Tibial artery (tissue), 4 donors: ENCODE data around the gene RNF11.

Source experiments
- DNase-seq, 2 donors: peaks; one replicate each; pipeline ENCODE4 v3.0.0-alpha.2; 2019
- H3K27ac ChIP-seq, 2 donors: fragments of 200-600 bp; sonication (generic) in 1 of 2; 1 replicate in 1 of 2; 2 replicates in 1 of 2; pipeline ENCODE4 v1.5.1; 2018 to 2019; ENCODE audit warnings: mild to moderate bottlenecking in 1 of 2
- H3K27me3 ChIP-seq, 2 donors: fragments of 200-600 bp; sonication (generic) in 1 of 2; one replicate each; pipeline versions ENCODE4 v1.5.1 to v1.6.0; 2016 to 2019
- H3K36me3 ChIP-seq, 3 donors: fragments of 200-600 bp; sonication (generic) in 2 of 3; one replicate each; pipeline ENCODE4 v1.5.1; 2016 to 2019; ENCODE audit warnings: mild to moderate bottlenecking in 2 of 3
- H3K4me1 ChIP-seq, 4 donors: fragments of 200-600 bp; sonication (generic) in 2 of 4; 1 replicate in 3 of 4; 2 replicates in 1 of 4; pipeline ENCODE4 v1.5.1; 2016 to 2019
- H3K4me3 ChIP-seq, 2 donors: fragments of 200-600 bp; sonication (generic) in 1 of 2; 1 replicate in 1 of 2; 2 replicates in 1 of 2; pipeline ENCODE4 v1.5.1; 2018 to 2019; ENCODE audit warnings: mild to moderate bottlenecking in 2 of 2
- H3K9me3 ChIP-seq, 3 donors: fragments of 200-600 bp; sonication (generic) in 1 of 3; one replicate each; pipeline ENCODE4 v1.5.1; 2016 to 2019
- intact Hi-C: fragments of 100-400 bp; cut with DNase I; formaldehyde crosslinking; loops from one replicate; pipeline ENCODE4 v1.15.0; 2023; ENCODE audit warnings: low total_unique reads
- TF ChIP-seq, protein P1 (sequence below), 2 experiments: fragments of 200-600 bp in 1 of 2; fragments of 450-650 bp in 1 of 2; IDR thresholded peaks; one replicate each; pipeline ENCODE4 v1.5.1; 2017 to 2019; ENCODE audit warnings: antibody characterized with exemption in 2 of 2, mild to moderate bottlenecking in 1 of 2, moderate library complexity in 1 of 2

RNF11 gene

DNA sequence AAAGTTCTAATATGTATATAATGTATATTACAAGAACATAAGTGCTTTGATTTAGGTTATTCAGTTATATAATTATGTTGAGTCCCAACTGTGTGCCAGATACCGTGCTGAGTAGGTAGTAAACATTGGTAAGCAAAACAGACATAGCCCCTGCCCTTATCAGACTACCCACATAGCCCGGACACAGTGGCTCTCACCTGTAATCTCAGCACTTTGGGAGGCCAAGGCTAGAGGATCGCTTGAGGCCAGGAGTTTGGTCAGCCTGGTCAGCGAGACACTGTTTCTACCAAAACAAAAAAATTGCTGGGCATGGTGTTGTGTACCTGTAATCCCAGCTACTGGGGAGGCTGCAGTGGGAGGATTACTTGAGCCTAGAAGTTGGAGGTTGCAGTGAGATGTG is 30.7 kb downstream of the RNF11 start:
- intact Hi-C loops, result no loop called here
- H3K27me3 ChIP-seq, result no peaks in the 10 kb centered on the region
- H3K36me3 ChIP-seq, result peaks cover 0 to 7% (median 0%) of the 10 kb centered on the region in 3 donors
- TF ChIP-seq, protein P1, sequence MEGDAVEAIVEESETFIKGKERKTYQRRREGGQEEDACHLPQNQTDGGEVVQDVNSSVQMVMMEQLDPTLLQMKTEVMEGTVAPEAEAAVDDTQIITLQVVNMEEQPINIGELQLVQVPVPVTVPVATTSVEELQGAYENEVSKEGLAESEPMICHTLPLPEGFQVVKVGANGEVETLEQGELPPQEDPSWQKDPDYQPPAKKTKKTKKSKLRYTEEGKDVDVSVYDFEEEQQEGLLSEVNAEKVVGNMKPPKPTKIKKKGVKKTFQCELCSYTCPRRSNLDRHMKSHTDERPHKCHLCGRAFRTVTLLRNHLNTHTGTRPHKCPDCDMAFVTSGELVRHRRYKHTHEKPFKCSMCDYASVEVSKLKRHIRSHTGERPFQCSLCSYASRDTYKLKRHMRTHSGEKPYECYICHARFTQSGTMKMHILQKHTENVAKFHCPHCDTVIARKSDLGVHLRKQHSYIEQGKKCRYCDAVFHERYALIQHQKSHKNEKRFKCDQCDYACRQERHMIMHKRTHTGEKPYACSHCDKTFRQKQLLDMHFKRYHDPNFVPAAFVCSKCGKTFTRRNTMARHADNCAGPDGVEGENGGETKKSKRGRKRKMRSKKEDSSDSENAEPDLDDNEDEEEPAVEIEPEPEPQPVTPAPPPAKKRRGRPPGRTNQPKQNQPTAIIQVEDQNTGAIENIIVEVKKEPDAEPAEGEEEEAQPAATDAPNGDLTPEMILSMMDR (IDR thresholded peaks at IDR 0.05), result no peak
- no peak for DNase-seq
- H3K4me3 ChIP-seq, result no peak overlapping the region
- peak overlapping the region in 1 of 2 donors; percentile 10 for H3K27ac ChIP-seq
- H3K4me1 ChIP-seq, result peaks cover 0 to 100% (median 67%) of the 10 kb centered on the region in 4 donors
- H3K9me3 ChIP-seq, result no peaks in the 10 kb centered on the region

DNA sequence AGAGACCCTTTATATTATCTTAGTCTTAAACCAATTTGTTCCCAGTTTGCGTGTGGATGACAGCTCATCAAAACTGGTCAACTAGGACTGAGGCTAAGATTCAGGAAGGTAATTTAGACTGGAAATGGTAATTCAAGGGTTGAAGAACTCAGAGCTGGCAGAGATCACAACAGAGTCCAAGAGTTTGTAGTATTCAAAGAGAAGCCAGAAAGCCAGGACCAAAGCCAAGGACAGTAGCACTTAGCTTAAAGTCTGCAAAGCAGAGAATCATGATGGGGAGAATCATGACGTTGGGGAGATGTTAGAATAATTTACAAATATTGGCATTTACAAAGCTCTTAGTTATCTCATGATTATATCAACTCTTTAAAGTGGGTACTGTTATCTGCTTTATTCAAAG is 32.6 kb downstream of the RNF11 start:
- H3K27ac ChIP-seq, result peak overlapping the region in 1 of 2 donors; percentile 39
- TF ChIP-seq, protein P1 (IDR thresholded peaks at IDR 0.05), result no peak

DNA sequence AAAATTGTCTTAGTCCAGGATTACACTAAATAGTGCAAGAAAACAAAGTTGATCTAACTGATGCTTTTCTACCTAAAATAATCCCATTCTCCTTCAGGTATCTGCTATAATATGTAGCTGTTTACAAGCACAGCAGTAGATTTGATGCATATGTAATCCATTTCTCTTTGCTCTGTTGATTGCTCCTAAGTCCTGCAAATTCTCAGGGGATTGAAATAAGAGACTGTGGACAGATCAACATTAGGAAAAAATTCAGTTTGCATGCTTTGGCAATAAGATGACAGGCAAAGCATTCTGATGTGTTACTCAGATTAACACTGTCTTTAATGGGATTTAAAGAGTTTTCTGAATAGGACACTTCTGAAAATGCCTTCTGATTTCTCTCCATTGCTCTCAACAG is 34.7 kb downstream of the RNF11 start:
- no peak overlapping the region for H3K4me3 ChIP-seq
- peak overlapping the region; percentile 11 to 39 for H3K27ac ChIP-seq
- H3K9me3 ChIP-seq, result no peaks in the 10 kb centered on the region
- intact Hi-C loops, result no loop called here
- no peak for DNase-seq
- peaks cover 0 to 71% (median 39%) of the 10 kb centered on the region in 4 donors for H3K4me1 ChIP-seq
- no peaks in the 10 kb centered on the region for H3K27me3 ChIP-seq
- TF ChIP-seq, protein P1 (IDR thresholded peaks at IDR 0.05), result no peak
- H3K36me3 ChIP-seq, result peaks cover 0 to 12% (median 0%) of the 10 kb centered on the region in 3 donors

More for the DNA sequence above, 32.6 kb downstream of the RNF11 start:
- Histone ChIP-seq H3K27me3 (no peaks in the 10 kb centered on the region), H3K4me1 (peaks cover 0 to 93% (median 54%) of the 10 kb centered on the region in 4 donors), H3K36me3 (peaks cover 0 to 7% (median 0%) of the 10 kb centered on the region in 3 donors), H3K4me3 (no peak overlapping the region), H3K9me3 (no peaks in the 10 kb centered on the region)
- no peak for DNase-seq
- intact Hi-C loops, result no loop called here

DNA sequence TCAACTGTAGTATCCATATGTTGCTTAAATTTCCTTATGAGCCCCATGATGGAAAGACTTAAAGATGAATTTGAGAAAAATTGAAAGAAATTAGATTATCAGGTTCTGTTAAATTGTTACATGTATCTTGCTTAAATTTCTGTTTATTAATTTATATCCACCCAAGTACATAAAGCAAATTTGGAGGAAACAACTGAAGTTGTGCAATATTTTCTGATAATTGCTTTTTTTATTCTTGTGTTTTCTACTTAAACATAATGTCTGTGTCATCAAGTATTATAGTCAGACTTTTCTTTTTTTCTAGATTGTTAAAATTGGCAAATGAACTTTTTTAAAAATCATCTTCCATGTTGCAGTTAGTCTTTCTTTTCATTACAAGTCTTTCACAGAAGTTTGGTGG is 36.8 kb downstream of the RNF11 start:
- Histone ChIP-seq H3K4me1 (peaks cover 0 to 50% (median 28%) of the 10 kb centered on the region in 4 donors), H3K4me3 (no peak overlapping the region), H3K36me3 (peaks cover 0 to 24% (median 5%) of the 10 kb centered on the region in 3 donors), H3K9me3 (no peaks in the 10 kb centered on the region), H3K27me3 (no peaks in the 10 kb centered on the region), H3K27ac (no peak overlapping the region)
- TF ChIP-seq, protein P1 (IDR thresholded peaks at IDR 0.05), result no peak
- intact Hi-C loops, result no loop called here
- no peak for DNase-seq

DNA sequence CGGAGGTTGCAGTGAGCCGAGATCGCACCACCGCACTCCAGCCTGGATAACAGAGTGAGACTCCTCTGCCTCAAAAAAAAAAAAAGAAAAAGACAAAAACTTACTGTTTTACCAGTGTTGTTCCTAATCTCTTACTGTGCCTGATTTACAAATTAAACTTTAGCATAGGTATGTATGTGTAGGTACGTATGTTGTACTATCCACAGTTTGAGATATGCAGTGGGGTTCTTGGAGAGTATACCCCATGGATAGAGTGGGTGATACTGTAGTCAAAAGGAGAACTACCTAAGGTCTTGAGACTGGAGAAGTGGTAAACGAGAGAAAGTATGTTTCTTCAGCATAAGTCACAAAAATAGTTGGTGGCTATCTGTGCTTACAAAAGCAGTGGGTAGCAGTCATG is 38.6 kb downstream of the RNF11 start:
- intact Hi-C loops, result no loop called here
- peaks cover 0 to 32% (median 16%) of the 10 kb centered on the region in 4 donors for H3K4me1 ChIP-seq
- no peak overlapping the region for H3K4me3 ChIP-seq
- TF ChIP-seq, protein P1 (IDR thresholded peaks at IDR 0.05), result no peak
- H3K27me3 ChIP-seq, result no peaks in the 10 kb centered on the region
- DNase-seq, result no peak
- no peaks in the 10 kb centered on the region for H3K9me3 ChIP-seq
- peaks cover 0 to 24% (median 5%) of the 10 kb centered on the region in 3 donors for H3K36me3 ChIP-seq
- H3K27ac ChIP-seq, result no peak overlapping the region

DNA sequence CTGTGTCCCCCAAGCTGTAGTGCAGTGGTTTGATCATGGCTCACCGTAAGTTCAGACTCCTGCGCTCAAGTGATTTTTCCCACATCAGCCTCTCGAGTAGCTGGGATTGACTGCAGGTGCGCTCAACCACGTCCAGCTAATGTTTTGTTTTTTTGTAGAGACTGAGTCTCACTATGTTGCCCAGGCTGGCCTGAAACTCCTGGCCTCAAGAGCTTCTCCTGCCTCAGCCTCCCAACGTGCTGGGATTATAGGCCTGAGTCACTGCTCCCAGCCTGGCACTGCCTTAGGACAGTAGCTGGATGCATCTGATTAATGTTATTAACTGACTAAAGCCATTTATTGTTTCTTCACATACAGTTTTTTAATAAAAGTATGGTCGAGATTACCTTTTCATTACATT is 40.2 kb downstream of the RNF11 start:
- Histone ChIP-seq H3K27ac (no peak overlapping the region), H3K4me1 (peaks cover 0 to 16% (median 3%) of the 10 kb centered on the region in 4 donors), H3K27me3 (no peaks in the 10 kb centered on the region), H3K4me3 (no peak overlapping the region), H3K9me3 (no peaks in the 10 kb centered on the region), H3K36me3 (peaks cover 0 to 21% (median 5%) of the 10 kb centered on the region in 3 donors)
- TF ChIP-seq, protein P1 (IDR thresholded peaks at IDR 0.05), result no peak
- intact Hi-C loops, result no loop called here
- no peak for DNase-seq
